ENCODE measurements around the gene MYO1E.

The MYO1E gene

GRCh38 chr15:59105854-59106253, 266.8 kb downstream of the MYO1E start:
- peak overlapping the region; percentile 87 for H3K4me3 ChIP-seq (ENCODE audit: low read length)
- TF ChIP-seq, protein P1, sequence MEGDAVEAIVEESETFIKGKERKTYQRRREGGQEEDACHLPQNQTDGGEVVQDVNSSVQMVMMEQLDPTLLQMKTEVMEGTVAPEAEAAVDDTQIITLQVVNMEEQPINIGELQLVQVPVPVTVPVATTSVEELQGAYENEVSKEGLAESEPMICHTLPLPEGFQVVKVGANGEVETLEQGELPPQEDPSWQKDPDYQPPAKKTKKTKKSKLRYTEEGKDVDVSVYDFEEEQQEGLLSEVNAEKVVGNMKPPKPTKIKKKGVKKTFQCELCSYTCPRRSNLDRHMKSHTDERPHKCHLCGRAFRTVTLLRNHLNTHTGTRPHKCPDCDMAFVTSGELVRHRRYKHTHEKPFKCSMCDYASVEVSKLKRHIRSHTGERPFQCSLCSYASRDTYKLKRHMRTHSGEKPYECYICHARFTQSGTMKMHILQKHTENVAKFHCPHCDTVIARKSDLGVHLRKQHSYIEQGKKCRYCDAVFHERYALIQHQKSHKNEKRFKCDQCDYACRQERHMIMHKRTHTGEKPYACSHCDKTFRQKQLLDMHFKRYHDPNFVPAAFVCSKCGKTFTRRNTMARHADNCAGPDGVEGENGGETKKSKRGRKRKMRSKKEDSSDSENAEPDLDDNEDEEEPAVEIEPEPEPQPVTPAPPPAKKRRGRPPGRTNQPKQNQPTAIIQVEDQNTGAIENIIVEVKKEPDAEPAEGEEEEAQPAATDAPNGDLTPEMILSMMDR (IDR thresholded peaks at IDR 0.05; ENCODE audit: insufficient read depth, low read depth, low read length, missing control alignments): peak; percentile 53
- peak; percentile 28 for DNase-seq (ENCODE audit: low read depth)

DNA sequence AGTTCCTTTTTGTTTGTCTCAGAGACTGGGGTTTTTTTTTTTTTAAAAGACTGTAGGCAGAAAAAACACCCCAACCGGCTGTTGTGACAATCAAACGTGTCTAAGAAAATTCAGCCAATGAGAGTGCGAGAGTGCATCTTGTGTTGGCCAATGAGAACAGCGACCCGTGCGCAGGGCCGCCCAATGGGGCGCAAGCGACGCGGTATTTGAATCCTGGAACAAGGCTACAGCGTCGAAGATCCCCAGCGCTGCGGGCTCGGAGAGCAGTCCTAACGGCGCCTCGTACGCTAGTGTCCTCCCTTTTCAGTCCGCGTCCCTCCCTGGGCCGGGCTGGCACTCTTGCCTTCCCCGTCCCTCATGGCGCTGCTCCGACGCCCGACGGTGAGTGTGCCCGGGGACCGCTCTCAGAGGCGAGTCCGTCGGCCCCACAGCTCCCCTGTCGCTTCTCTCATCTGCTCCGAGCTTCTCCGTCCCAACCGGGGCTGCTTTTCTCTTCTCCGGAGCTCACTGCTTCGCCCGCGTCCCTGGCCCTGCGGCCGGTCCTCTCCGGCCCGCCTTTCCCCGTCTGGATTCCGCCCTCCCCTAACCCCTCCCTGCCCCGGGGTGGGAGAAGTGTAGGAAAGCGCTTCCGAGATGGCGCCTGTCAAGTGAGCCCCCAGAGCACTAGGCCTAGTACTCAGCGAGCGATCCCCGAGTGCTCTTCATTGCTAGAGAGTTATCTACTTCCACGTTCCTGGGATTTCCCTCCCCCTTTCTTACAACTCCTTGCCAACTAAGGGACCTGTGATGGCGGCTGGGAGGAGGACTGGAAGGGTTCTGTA, 267.5 kb downstream of the MYO1E start, which contains the start of gene CCNB2:
Gene CCNB2, plus strand, starts transcription at position 235 of the 821 bp plus-strand sequence. Its CDS starts 123 bp downstream, at position 358.
- DNase-seq (ENCODE audit: low read depth): peak; percentile 95
- H3K4me3 ChIP-seq (ENCODE audit: low read length): peak within 1 kb of the TSS; percentile 87
- TF ChIP-seq, protein P1 (IDR thresholded peaks at IDR 0.05; ENCODE audit: insufficient read depth, low read depth, low read length, missing control alignments): no peak

DNA sequence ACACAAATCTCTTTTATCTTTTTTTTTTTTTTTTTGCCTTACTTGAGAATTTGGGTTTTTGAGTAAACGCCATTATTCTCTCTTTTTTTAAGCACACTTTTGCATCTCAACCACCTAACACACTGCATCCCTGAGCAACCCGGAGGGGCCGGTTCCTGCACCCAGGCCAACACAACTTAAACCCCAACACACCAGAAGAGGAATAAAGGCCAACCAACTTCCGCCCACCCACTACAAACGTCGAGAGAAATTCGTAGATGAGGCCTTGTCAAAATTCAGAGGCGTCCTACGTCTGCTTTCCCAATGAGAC, 268.1 kb downstream of the MYO1E start:
- H3K4me3 ChIP-seq (ENCODE audit: low read length): peak overlapping the region; percentile 87
- DNase-seq (ENCODE audit: low read depth): no peak
- TF ChIP-seq, protein P1 (IDR thresholded peaks at IDR 0.05; ENCODE audit: insufficient read depth, low read depth, low read length, missing control alignments): no peak

DNA sequence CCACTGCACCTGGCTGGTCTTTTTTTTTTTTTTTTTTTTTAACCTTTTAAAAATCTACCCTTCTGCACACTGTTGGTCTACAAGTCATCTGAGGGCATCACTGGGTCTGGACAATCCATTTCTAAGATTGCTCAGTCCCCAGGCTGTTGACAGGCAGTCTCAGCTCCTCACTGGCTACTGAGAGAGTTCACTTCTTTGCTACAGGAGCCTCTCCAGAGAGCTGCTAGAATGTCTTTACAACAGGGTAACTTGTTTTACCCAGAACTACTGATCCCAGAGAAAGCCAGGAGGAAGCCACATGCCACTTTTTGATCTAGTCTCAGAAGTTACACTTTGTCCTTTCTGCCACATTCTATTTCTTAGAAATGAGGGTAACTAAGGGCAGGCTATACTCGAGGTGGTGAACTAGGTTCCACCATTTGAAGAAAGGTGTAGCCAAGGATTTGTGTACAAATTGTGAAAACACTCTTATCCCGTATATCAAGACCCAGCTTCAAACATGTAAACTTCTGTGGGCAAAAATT, 273.4 kb downstream of the MYO1E start:
- no peak overlapping the region for H3K4me3 ChIP-seq (ENCODE audit: low read length)
- no peak for DNase-seq (ENCODE audit: low read depth)
- TF ChIP-seq, protein P1 (IDR thresholded peaks at IDR 0.05; ENCODE audit: insufficient read depth, low read depth, low read length, missing control alignments): no peak

- TF ChIP-seq, protein P1 (IDR thresholded peaks at IDR 0.05; ENCODE audit: insufficient read depth, low read depth, low read length, missing control alignments): no peak
- H3K4me3 ChIP-seq (ENCODE audit: low read length): no peak overlapping the region
- DNase-seq (ENCODE audit: low read depth): no peak
These were observed 276.2 kb downstream of the MYO1E start for GRCh38 chr15:59096429-59096828.

DNA sequence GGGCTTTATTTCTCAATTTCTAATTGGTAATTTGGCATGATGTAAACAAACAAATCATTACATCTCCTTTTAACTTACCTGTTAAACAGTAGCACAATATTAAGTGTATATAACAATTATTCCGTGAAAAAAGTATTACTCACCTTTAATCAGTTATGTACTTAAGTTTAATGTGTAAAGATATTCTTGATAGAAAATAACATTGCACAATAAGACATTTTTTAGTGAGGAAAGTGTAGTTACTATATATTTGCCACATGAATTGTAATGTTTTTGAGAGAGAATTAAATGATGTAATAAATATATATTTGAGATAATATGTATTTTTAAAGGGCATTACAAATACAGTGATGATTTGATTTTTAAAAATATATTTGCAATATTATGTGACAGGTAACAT, 278.6 kb downstream of the MYO1E start:
- no peak for DNase-seq (ENCODE audit: low read depth)
- no peak overlapping the region for H3K4me3 ChIP-seq (ENCODE audit: low read length)
- TF ChIP-seq, protein P1 (IDR thresholded peaks at IDR 0.05; ENCODE audit: insufficient read depth, low read depth, low read length, missing control alignments): no peak

Measured in epithelial cell of esophagus (primary cell).